ENCODE results near the gene PRSS3. TPM values are rescaled to one million over a fixed set of nuclear protein-coding genes. Genes with fewer than 3 reads are reported as not detected.

The PRSS3 gene
- total and polyA plus RNA-seq, 3 experiments from 2014 or later, result 0.72 to 0.84 TPM; not detected in 1

GRCh38 chr9:33776578-33776977 lies 18.8 kb upstream of the PRSS3 start:
- peaks cover 3 to 21% of the 10 kb centered on the region in 2 donors for H3K27me3 Mint-ChIP-seq
- DNase-seq, result no peak
- ChIA-PET CTCF (no interaction called here), POLR2A (interaction anchor here (1.1 kb wide), 1 partner anchor 28 kb away, joined by 4 read pairs; no protein-coding TSS in a partner anchor)
- H3K4me3 ChIP-seq (ENCODE audit: low read length), result no peak overlapping the region
- no peaks in the 10 kb centered on the region for H3K36me3 ChIP-seq (ENCODE audit: insufficient read depth, low read length)
- H3K4me1 Mint-ChIP-seq, result no peaks in the 10 kb centered on the region
- H3K27me3 ChIP-seq (ENCODE audit: insufficient read depth, low read length, poor library complexity, severe bottlenecking), result no peaks in the 10 kb centered on the region
- peak overlapping the region in 1 of 8 donors; percentile 29 for H3K27ac Mint-ChIP-seq
- no peaks in the 10 kb centered on the region for H3K9me3 Mint-ChIP-seq
- no peaks in the 10 kb centered on the region for H3K9me3 ChIP-seq (ENCODE audit: low read length)
- H3K4me3 Mint-ChIP-seq, result no peak overlapping the region
- no peaks in the 10 kb centered on the region for H3K4me1 ChIP-seq (ENCODE audit: insufficient read depth, low read length)
- no peak overlapping the region for H3K27ac ChIP-seq (ENCODE audit: low read depth, low read length)
- H3K36me3 Mint-ChIP-seq, result peaks cover 0 to 4% (median 0%) of the 10 kb centered on the region in 3 donors

- Mint-ChIP-seq H3K4me1 (no peaks in the 10 kb centered on the region), H3K36me3 (peaks cover 0 to 4% (median 1%) of the 10 kb centered on the region in 3 donors), H3K27ac (no peak overlapping the region), H3K9me3 (no peaks in the 10 kb centered on the region), H3K4me3 (no peak overlapping the region), H3K27me3 (peaks cover 3 to 15% of the 10 kb centered on the region in 2 donors)
- Histone ChIP-seq H3K9me3 (ENCODE audit: low read length) (no peaks in the 10 kb centered on the region), H3K27me3 (ENCODE audit: insufficient read depth, low read length, poor library complexity, severe bottlenecking) (no peaks in the 10 kb centered on the region), H3K36me3 (ENCODE audit: insufficient read depth, low read length) (no peaks in the 10 kb centered on the region), H3K4me1 (ENCODE audit: insufficient read depth, low read length) (no peaks in the 10 kb centered on the region), H3K27ac (ENCODE audit: low read depth, low read length) (no peak overlapping the region), H3K4me3 (ENCODE audit: low read length) (no peak overlapping the region)
- peak; percentile 5 to 67 (median 45) for DNase-seq
- CTCF ChIA-PET, result interaction anchor here (0.7 to 2.3 kb wide), 11 partner anchors 9 to 154 kb away, joined by 3 to 23 read pairs (median 3); no protein-coding TSS in a partner anchor
- POLR2A ChIA-PET, result no interaction called here
Measured at GRCh38 chr9:33778700-33779351, 16.5 kb upstream of the PRSS3 start.

- H3K27ac ChIP-seq (ENCODE audit: low read depth, low read length), result no peak overlapping the region
- CTCF ChIA-PET, result no interaction called here
- peaks cover 0 to 1% (median 0%) of the 10 kb centered on the region in 3 donors for H3K36me3 Mint-ChIP-seq
Measured at GRCh38 chr9:33780276-33780675, 15.1 kb upstream of the PRSS3 start.

GRCh38 chr9:33781736-33782135 lies 13.6 kb upstream of the PRSS3 start:
- CTCF ChIA-PET, result no interaction called here
- no peak overlapping the region for H3K27ac Mint-ChIP-seq

More at GRCh38 chr9:33780276-33780675, 15.1 kb upstream of the PRSS3 start:
- Histone ChIP-seq H3K36me3 (ENCODE audit: insufficient read depth, low read length) (no peaks in the 10 kb centered on the region), H3K27me3 (ENCODE audit: insufficient read depth, low read length, poor library complexity, severe bottlenecking) (no peaks in the 10 kb centered on the region), H3K4me1 (ENCODE audit: insufficient read depth, low read length) (no peaks in the 10 kb centered on the region), H3K4me3 (ENCODE audit: low read length) (no peak overlapping the region), H3K9me3 (ENCODE audit: low read length) (no peaks in the 10 kb centered on the region)
- no peak overlapping the region for H3K4me3 Mint-ChIP-seq
- POLR2A ChIA-PET, result no interaction called here
- H3K27me3 Mint-ChIP-seq, result peaks cover 3 to 19% of the 10 kb centered on the region in 2 donors
- DNase-seq, result no peak
- H3K4me1 Mint-ChIP-seq, result no peaks in the 10 kb centered on the region
- H3K27ac Mint-ChIP-seq, result no peak overlapping the region
- H3K9me3 Mint-ChIP-seq, result no peaks in the 10 kb centered on the region

GRCh38 chr9:33782395-33783152 lies 12.8 kb upstream of the PRSS3 start:
- POLR2A ChIA-PET, result no interaction called here
- no peak overlapping the region for H3K4me3 ChIP-seq (ENCODE audit: low read length)
- no peak overlapping the region for H3K27ac ChIP-seq (ENCODE audit: low read depth, low read length)
- H3K4me1 Mint-ChIP-seq, result no peaks in the 10 kb centered on the region
- CTCF ChIA-PET, result no interaction called here
- H3K36me3 Mint-ChIP-seq, result peaks cover 0 to 1% (median 0%) of the 10 kb centered on the region in 3 donors
- no peaks in the 10 kb centered on the region for H3K27me3 ChIP-seq (ENCODE audit: insufficient read depth, low read length, poor library complexity, severe bottlenecking)
- no peak for DNase-seq
- no peak overlapping the region for H3K27ac Mint-ChIP-seq
- H3K36me3 ChIP-seq (ENCODE audit: insufficient read depth, low read length), result no peaks in the 10 kb centered on the region
- no peaks in the 10 kb centered on the region for H3K9me3 Mint-ChIP-seq
- H3K9me3 ChIP-seq (ENCODE audit: low read length), result no peaks in the 10 kb centered on the region
- H3K4me1 ChIP-seq (ENCODE audit: insufficient read depth, low read length), result no peaks in the 10 kb centered on the region
- no peak overlapping the region for H3K4me3 Mint-ChIP-seq
- H3K27me3 Mint-ChIP-seq, result peaks cover 5 to 33% of the 10 kb centered on the region in 2 donors

More at GRCh38 chr9:33781736-33782135, 13.6 kb upstream of the PRSS3 start:
- no peak overlapping the region for H3K4me3 Mint-ChIP-seq
- no peaks in the 10 kb centered on the region for H3K9me3 Mint-ChIP-seq
- Histone ChIP-seq H3K4me3 (ENCODE audit: low read length) (no peak overlapping the region), H3K27ac (ENCODE audit: low read depth, low read length) (no peak overlapping the region), H3K4me1 (ENCODE audit: insufficient read depth, low read length) (no peaks in the 10 kb centered on the region), H3K27me3 (ENCODE audit: insufficient read depth, low read length, poor library complexity, severe bottlenecking) (no peaks in the 10 kb centered on the region), H3K36me3 (ENCODE audit: insufficient read depth, low read length) (no peaks in the 10 kb centered on the region), H3K9me3 (ENCODE audit: low read length) (no peaks in the 10 kb centered on the region)
- no peaks in the 10 kb centered on the region for H3K4me1 Mint-ChIP-seq
- POLR2A ChIA-PET, result no interaction called here
- DNase-seq, result no peak
- H3K27me3 Mint-ChIP-seq, result peaks cover 4 to 33% of the 10 kb centered on the region in 2 donors
- H3K36me3 Mint-ChIP-seq, result peaks cover 0 to 1% (median 0%) of the 10 kb centered on the region in 3 donors

GRCh38 chr9:33785914-33786313 lies 9.4 kb upstream of the PRSS3 start:
- no peak overlapping the region for H3K27ac Mint-ChIP-seq
- peaks cover 0 to 1% (median 0%) of the 10 kb centered on the region in 3 donors for H3K36me3 Mint-ChIP-seq
- Histone ChIP-seq H3K4me1 (ENCODE audit: insufficient read depth, low read length) (no peaks in the 10 kb centered on the region), H3K27me3 (ENCODE audit: insufficient read depth, low read length, poor library complexity, severe bottlenecking) (no peaks in the 10 kb centered on the region), H3K4me3 (ENCODE audit: low read length) (no peak overlapping the region), H3K27ac (ENCODE audit: low read depth, low read length) (no peak overlapping the region), H3K36me3 (ENCODE audit: insufficient read depth, low read length) (no peaks in the 10 kb centered on the region), H3K9me3 (ENCODE audit: low read length) (no peaks in the 10 kb centered on the region)
- no peak overlapping the region for H3K4me3 Mint-ChIP-seq
- H3K27me3 Mint-ChIP-seq, result peaks cover 5 to 27% of the 10 kb centered on the region in 2 donors
- no peaks in the 10 kb centered on the region for H3K4me1 Mint-ChIP-seq
- DNase-seq, result no peak
- ChIA-PET CTCF (no interaction called here), POLR2A (no interaction called here)
- no peaks in the 10 kb centered on the region for H3K9me3 Mint-ChIP-seq

- H3K4me3 Mint-ChIP-seq, result no peak overlapping the region
- no peak for DNase-seq
- H3K27ac Mint-ChIP-seq, result no peak overlapping the region
- CTCF ChIA-PET, result interaction anchor here (2.7 kb wide), 1 partner anchor 8 kb away, joined by 8 read pairs; no protein-coding TSS in a partner anchor
- no peaks in the 10 kb centered on the region for H3K27me3 ChIP-seq (ENCODE audit: insufficient read depth, low read length, poor library complexity, severe bottlenecking)
- H3K36me3 Mint-ChIP-seq, result peaks cover 0 to 1% (median 0%) of the 10 kb centered on the region in 3 donors
- POLR2A ChIA-PET, result no interaction called here
- no peaks in the 10 kb centered on the region for H3K9me3 ChIP-seq (ENCODE audit: low read length)
- no peaks in the 10 kb centered on the region for H3K4me1 ChIP-seq (ENCODE audit: insufficient read depth, low read length)
- H3K9me3 Mint-ChIP-seq, result no peaks in the 10 kb centered on the region
- peaks cover 5 to 30% of the 10 kb centered on the region in 2 donors for H3K27me3 Mint-ChIP-seq
- H3K27ac ChIP-seq (ENCODE audit: low read depth, low read length), result no peak overlapping the region
- H3K36me3 ChIP-seq (ENCODE audit: insufficient read depth, low read length), result no peaks in the 10 kb centered on the region
- no peak overlapping the region for H3K4me3 ChIP-seq (ENCODE audit: low read length)
- H3K4me1 Mint-ChIP-seq, result no peaks in the 10 kb centered on the region
Measured at GRCh38 chr9:33786681-33787080, 8.7 kb upstream of the PRSS3 start.

- H3K27ac ChIP-seq (ENCODE audit: low read depth, low read length), result no peak overlapping the region
- ChIA-PET CTCF (interaction anchor here (2.7 kb wide), 1 partner anchor 9 kb away, joined by 8 read pairs; no protein-coding TSS in a partner anchor), POLR2A (no interaction called here)
- H3K4me3 ChIP-seq (ENCODE audit: low read length), result no peak overlapping the region
- no peaks in the 10 kb centered on the region for H3K9me3 Mint-ChIP-seq
- H3K9me3 ChIP-seq (ENCODE audit: low read length), result no peaks in the 10 kb centered on the region
- no peaks in the 10 kb centered on the region for H3K27me3 ChIP-seq (ENCODE audit: insufficient read depth, low read length, poor library complexity, severe bottlenecking)
- no peak overlapping the region for H3K4me3 Mint-ChIP-seq
- H3K4me1 Mint-ChIP-seq, result no peaks in the 10 kb centered on the region
- H3K27me3 Mint-ChIP-seq, result peaks cover 5 to 30% of the 10 kb centered on the region in 2 donors
- no peaks in the 10 kb centered on the region for H3K4me1 ChIP-seq (ENCODE audit: insufficient read depth, low read length)
- H3K27ac Mint-ChIP-seq, result no peak overlapping the region
- no peaks in the 10 kb centered on the region for H3K36me3 ChIP-seq (ENCODE audit: insufficient read depth, low read length)
- peaks cover 0 to 1% (median 0%) of the 10 kb centered on the region in 3 donors for H3K36me3 Mint-ChIP-seq
- no peak for DNase-seq
Measured at GRCh38 chr9:33787839-33788238, 7.5 kb upstream of the PRSS3 start.

Measured in CD8-positive, alpha-beta memory T cell (primary cell).